GM12873 (cell line): Measurements from ENCODE around the gene VTCN1.

ENCODE experiments used
- CTCF ChIP-seq: IDR thresholded peaks from 2 replicates; pipeline ENCODE4 v1.5.1; 2012; ENCODE audit warnings: low read depth, mild to moderate bottlenecking, moderate library complexity, low read length, control low read depth; ENCODE audit not compliant: insufficient read depth; ENCODE audit errors: missing control alignments

VTCN1 gene

GRCh38 chr1:117137281-117137855 is 73.4 kb downstream of the VTCN1 start:
- no peak for TF ChIP-seq CTCF

- TF ChIP-seq CTCF: no peak
Observed at GRCh38 chr1:117136749-117137148, 74.0 kb downstream of the VTCN1 start.

GRCh38 chr1:117135329-117135728 is 75.4 kb downstream of the VTCN1 start:
- no peak for TF ChIP-seq CTCF

GRCh38 chr1:117130526-117130925 is 80.2 kb downstream of the VTCN1 start:
- TF ChIP-seq CTCF: no peak

- peak; percentile 39 for TF ChIP-seq CTCF
Observed at GRCh38 chr1:117128323-117129079, 82.2 kb downstream of the VTCN1 start.

GRCh38 chr1:117127795-117128194 is 82.9 kb downstream of the VTCN1 start:
- no peak for TF ChIP-seq CTCF

- TF ChIP-seq CTCF: no peak
Observed at GRCh38 chr1:117124661-117125060, 86.1 kb downstream of the VTCN1 start.
